ENCODE measurements around the gene REM2. TPM values are rescaled to one million over a fixed set of nuclear protein-coding genes. Genes with fewer than 3 reads are reported as not detected.

The REM2 gene
- total RNA-seq, 4 donors from 2014 or later = 1.1 TPM; not detected in 3

DNA sequence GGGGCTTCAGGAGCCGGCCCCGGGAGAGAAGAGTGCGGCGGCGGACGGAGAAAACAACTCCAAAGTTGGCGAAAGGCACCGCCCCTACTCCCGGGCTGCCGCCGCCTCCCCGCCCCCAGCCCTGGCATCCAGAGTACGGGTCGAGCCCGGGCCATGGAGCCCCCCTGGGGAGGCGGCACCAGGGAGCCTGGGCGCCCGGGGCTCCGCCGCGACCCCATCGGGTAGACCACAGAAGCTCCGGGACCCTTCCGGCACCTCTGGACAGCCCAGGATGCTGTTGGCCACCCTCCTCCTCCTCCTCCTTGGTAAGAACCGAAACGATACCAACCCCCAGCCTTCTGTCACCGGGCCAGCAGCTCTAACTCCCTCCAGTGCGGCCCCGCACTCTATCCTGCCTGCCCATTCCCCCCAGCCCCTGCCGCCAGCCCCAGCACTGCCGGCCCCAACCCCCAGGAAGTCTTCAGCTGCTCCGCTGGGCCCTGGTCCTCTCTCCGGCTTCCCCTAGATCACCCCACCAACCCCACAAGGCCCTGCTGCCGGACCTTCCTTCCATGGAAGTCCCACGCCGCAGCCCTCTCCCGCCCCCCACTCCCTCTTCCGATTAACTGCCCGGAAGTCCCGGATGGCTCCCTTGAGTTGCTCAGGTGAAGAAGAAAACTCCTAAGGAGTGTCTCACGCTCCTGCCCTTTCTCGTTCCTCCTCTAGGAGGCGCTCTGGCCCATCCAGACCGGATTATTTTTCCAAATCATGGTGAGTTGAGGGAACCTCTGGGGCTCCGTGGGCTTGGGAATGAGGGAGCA is 10.8 kb upstream of the REM2 start:
- peaks cover 0 to 43% of the 10 kb centered on the region in 2 donors for H3K36me3 ChIP-seq
- H3K4me1 ChIP-seq = peaks cover 16 to 22% of the 10 kb centered on the region in 2 donors
- H3K9me3 ChIP-seq = no peaks in the 10 kb centered on the region
- intact Hi-C loops (cut with DNase I; ENCODE audit: low total_unique reads) = loop anchor here (1.0 to 5.0 kb wide), 3 partner anchors 28 to 85 kb away; partner anchors contain the start of genes HAUS4 and RBM23
- DNase-seq (peak; percentile 62 to 79), ATAC-seq (peak; percentile 72 to 74)
- peak overlapping the region; percentile 98 to 100 (median 99) for H3K27ac ChIP-seq
- H3K27me3 ChIP-seq = no peaks in the 10 kb centered on the region
- H3K4me3 ChIP-seq = peak overlapping the region; percentile 89 to 100 (median 96)
- TF ChIP-seq POLR2A (IDR thresholded peaks at IDR 0.05) = peak in 1 of 2 donors; percentile 34
- TF ChIP-seq CTCF (IDR thresholded peaks at IDR 0.05 in 4 of 5, conservative IDR thresholded peaks at IDR 0.05 in 1 of 5) = peak; percentile 83 to 95 (median 91)
- in situ Hi-C loops (cut with MboI; ENCODE audit: low sequenced_read_pairs in 4 of 4) = loop anchor here in 3 of 4 donors (25.0 kb wide), 2 partner anchors 310 to 485 kb away; no protein-coding TSS in a partner anchor

GRCh38 chr14:22872833-22873520 is 10.0 kb upstream of the REM2 start:
- ATAC-seq (no peak), DNase-seq (no peak)
- in situ Hi-C loops (cut with MboI; ENCODE audit: low sequenced_read_pairs in 4 of 4) = loop anchor here in 3 of 4 donors (25.0 kb wide), 2 partner anchors 311 to 486 kb away; no protein-coding TSS in a partner anchor
- intact Hi-C loops (cut with DNase I; ENCODE audit: low total_unique reads) = loop anchor here (1.0 to 5.0 kb wide), 3 partner anchors 27 to 84 kb away; partner anchors contain the start of genes HAUS4 and RBM23
- H3K4me1 ChIP-seq = peaks cover 16 to 22% of the 10 kb centered on the region in 2 donors
- H3K27ac ChIP-seq = peak overlapping the region; percentile 98 to 100 (median 99)
- H3K27me3 ChIP-seq = no peaks in the 10 kb centered on the region
- H3K36me3 ChIP-seq = peaks cover 0 to 50% of the 10 kb centered on the region in 2 donors
- peak overlapping the region; percentile 89 to 100 (median 96) for H3K4me3 ChIP-seq
- no peaks in the 10 kb centered on the region for H3K9me3 ChIP-seq
- no peak for TF ChIP-seq POLR2A (IDR thresholded peaks at IDR 0.05)
- peak in 3 of 5 experiments; percentile 19 to 29 (median 21) for TF ChIP-seq CTCF (IDR thresholded peaks at IDR 0.05 in 4 of 5, conservative IDR thresholded peaks at IDR 0.05 in 1 of 5)

DNA sequence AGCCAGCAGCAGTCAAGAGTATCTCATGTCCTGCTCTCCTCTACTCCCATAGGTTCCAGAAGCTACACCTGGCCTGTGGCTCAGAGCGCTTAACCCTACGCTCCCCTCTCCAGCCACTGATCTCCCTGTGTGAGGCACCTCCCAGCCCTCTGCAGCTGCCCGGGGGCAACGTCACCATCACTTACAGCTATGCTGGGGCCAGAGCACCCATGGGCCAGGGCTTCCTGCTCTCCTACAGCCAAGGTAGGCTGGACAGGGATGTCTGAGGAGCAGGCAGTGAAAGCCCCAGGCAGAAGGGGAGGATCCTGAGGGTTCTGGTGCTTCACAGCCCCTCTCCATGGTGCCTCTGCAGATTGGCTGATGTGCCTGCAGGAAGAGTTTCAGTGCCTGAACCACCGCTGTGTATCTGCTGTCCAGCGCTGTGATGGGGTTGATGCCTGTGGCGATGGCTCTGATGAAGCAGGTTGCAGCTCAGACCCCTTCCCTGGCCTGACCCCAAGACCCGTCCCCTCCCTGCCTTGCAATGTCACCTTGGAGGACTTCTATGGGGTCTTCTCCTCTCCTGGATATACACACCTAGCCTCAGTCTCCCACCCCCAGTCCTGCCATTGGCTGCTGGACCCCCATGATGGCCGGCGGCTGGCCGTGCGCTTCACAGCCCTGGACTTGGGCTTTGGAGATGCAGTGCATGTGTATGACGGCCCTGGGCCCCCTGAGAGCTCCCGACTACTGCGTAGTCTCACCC is 7.8 kb upstream of the REM2 start:
- H3K27me3 ChIP-seq = no peaks in the 10 kb centered on the region
- no peak overlapping the region for H3K4me3 ChIP-seq
- no peaks in the 10 kb centered on the region for H3K9me3 ChIP-seq
- H3K4me1 ChIP-seq = peaks cover 16 to 19% of the 10 kb centered on the region in 2 donors
- TF ChIP-seq CTCF (IDR thresholded peaks at IDR 0.05 in 4 of 5, conservative IDR thresholded peaks at IDR 0.05 in 1 of 5) (no peak), POLR2A (IDR thresholded peaks at IDR 0.05) (no peak)
- no peak overlapping the region for H3K27ac ChIP-seq
- ATAC-seq = no peak
- H3K36me3 ChIP-seq = peaks cover 0 to 63% of the 10 kb centered on the region in 2 donors
- intact Hi-C loops (cut with DNase I; ENCODE audit: low total_unique reads) (no loop called here), in situ Hi-C loops (cut with MboI; ENCODE audit: low sequenced_read_pairs in 4 of 4) (no loop called here)
- no peak for DNase-seq

GRCh38 chr14:22875748-22876319 is 7.2 kb upstream of the REM2 start:
- Histone ChIP-seq H3K27me3 (no peaks in the 10 kb centered on the region), H3K4me1 (peaks cover 10 to 12% of the 10 kb centered on the region in 2 donors), H3K9me3 (no peaks in the 10 kb centered on the region), H3K27ac (no peak overlapping the region), H3K4me3 (no peak overlapping the region), H3K36me3 (peaks cover 0 to 63% of the 10 kb centered on the region in 2 donors)
- intact Hi-C loops (cut with DNase I; ENCODE audit: low total_unique reads) = no loop called here
- ATAC-seq (no peak), DNase-seq (no peak)
- in situ Hi-C loops (cut with MboI; ENCODE audit: low sequenced_read_pairs in 4 of 4) = no loop called here
- TF ChIP-seq CTCF (IDR thresholded peaks at IDR 0.05 in 4 of 5, conservative IDR thresholded peaks at IDR 0.05 in 1 of 5) (no peak), POLR2A (IDR thresholded peaks at IDR 0.05) (no peak)
